NCI-H146 treated with DMSO at 0.1 percent for 48 hours (cell line): ENCODE results near the gene PNMT.

Experiments used
- DNase-seq: peaks from one replicate; lab custom pipeline; 2025; ENCODE audit not compliant: unreplicated experiment; lab: John Stamatoyannopoulos, UW

The PNMT gene

DNA sequence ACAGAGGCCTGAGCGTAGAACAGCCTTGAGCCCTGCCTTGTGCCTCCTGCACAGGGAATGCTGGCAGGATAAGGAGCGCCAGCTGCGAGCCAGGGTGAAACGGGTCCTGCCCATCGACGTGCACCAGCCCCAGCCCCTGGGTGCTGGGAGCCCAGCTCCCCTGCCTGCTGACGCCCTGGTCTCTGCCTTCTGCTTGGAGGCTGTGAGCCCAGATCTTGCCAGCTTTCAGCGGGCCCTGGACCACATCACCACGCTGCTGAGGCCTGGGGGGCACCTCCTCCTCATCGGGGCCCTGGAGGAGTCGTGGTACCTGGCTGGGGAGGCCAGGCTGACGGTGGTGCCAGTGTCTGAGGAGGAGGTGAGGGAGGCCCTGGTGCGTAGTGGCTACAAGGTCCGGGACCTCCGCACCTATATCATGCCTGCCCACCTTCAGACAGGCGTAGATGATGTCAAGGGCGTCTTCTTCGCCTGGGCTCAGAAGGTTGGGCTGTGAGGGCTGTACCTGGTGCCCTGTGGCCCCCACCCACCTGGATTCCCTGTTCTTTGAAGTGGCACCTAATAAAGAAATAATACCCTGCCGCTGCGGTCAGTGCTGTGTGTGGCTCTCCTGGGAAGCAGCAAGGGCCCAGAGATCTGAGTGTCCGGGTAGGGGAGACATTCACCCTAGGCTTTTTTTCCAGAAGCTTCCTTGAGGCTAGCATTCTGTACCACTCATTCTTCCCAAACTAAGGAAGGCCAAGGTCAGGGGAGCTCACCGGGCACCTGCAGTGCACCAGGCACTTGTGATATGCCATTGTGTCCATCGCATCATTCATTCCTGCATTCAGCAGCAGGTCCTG, 1.9 kb downstream of the PNMT start:
- DNase-seq: no peak

DNA sequence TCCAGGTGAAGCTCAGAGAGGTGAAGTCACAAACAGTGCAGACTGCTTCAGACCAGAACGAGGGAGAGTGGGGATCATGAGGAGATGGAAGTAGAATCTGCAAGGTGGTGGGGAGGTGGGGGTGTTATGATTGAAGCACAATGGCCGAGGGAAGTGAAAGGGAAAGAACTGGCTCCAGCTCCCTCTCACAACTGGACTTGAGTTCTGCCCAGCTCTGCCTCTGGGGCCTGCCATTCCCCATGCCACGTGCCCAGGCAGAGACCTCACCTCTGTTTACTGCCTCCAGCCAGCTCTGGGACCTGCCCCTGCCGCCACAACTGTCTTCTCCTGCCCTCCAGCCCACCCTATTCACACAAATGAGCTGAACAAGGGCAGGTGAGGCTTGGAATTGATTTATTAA, 2.5 kb downstream of the PNMT start:
- DNase-seq: no peak

DNA sequence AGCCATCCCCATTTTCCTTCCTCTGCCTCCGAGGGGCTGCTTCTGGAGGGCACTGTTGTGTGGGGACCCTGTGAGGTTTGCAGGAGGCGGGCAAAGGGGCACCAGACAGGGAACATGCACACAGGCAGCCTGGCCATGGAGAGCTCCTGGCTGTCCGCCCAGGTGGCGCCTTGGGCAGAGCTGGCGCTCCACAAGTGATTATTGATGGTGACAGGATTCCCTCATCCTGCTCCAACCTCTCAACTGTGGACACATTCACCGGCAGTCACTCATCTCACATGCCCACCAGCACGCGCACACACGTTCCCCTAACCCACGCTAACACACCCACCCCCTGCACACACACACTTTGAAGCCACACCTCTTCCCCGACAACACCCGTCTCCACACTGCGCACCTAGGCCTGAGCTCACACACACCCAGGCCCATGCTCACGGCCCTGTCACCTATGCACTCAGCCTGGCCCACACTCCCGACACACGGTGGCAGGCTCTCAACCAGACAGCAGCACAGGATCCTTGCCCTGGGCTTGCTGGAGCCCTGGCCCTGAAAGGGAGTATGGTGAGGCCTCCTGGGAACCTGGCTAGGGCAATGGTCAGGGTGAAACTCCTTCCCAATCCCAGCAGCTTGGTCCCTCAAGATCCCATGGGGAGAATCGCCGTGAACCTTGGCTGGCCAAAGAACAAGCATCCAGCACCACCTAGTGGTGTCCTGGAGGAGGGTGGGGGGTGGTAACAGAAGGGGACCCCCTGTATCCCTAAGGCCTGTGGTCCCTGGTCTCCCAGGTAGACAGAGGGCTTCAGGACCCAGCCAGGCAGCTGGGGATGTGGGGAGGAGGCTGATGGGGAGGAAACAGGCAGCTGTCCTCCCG, 3.6 kb downstream of the PNMT start:
- no peak for DNase-seq

DNA sequence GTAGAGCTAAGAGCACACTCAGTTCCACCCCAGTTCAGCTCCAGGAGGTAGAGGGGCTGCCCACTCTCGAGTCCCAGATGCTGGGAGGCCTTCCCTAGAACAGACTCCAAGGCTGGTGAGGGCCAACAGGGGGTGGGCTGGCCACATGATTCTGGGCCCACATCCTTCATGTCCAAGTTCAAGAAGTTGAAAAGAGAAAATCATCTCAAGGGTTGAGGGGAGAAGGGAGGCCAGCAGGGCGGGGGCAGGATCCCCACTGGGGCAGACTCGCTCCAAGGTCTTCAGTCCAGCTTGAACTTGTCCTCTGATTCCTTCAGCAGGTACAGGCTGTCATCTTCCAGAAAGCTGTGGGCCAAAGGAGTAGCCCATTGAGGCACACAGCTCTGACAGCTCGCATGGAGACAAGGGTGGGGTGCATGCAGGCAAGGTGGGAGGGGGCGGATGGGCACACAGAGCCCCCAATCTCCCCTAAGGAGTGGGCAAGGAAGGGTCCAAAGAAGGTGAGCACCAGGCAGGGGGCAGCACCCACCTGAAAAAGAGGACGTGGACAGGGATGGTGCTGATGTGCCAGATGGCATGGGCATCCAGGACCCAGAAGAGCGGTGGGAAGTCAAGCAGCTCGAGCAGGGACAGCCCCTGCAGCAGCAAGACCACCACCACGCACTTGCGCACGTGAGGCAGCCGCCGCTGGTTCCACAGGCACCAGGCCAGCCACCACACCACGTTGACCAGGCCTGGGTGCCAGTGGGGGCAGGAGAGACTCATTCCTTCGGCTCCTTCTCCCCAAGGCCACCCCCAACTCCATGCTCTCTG, 4.5 kb downstream of the PNMT start:
- DNase-seq: no peak

DNA sequence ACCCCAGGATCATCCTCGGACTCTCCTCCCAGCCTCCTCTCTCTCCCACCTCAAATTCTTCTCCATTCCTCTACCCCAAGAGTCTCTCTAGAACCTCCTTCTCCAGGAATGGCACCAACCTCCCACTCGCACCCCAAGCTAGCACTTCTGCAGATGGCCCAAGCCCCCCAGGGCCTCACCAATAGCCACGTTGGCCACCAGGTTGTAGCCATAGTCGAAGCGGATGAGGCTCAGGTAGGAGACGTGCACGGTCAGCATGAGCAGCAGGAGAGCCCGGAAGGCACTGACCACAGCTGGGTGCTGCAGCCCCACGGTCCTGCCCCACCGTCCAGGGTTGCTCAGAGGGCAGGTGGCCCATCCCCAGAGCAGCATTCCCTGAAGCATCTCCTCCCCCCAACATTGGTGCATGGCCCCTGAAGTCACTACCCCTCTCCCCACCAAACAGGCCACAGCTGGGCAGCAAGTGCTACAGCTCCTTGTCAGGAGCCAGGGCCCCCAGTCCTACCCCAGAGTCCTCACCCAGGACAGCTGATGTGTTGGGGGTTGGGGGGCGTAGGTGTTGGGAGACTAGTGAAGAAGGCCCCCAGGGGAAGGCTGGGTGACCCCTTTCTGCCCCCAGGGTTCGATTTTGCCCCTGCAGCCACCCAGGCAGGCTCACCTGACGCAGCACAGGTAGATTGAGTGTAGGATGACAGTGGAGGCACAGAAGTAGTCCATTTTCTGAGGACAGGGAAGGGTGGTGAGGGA, 5.3 kb downstream of the PNMT start:
- DNase-seq: no peak

DNA sequence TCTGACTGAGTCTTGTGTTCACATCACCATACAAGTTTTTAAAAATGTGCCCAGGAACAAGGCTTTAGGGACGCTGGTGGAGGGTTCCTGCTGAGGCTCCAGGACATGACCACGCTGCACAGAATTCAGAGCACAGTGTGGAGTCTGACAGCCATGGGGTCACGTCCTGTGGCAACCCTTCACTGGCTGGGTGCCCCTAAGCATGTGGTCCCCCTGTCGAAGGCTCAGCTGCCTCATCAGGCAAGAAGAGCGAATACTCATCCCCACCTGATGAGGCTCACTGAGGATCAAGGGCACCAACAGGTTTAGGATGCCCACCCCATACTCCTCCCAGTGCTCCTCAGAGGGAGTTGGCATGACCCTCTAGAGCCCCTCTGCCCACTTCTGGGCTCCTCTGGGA, 5.9 kb downstream of the PNMT start:
- DNase-seq: no peak

DNA sequence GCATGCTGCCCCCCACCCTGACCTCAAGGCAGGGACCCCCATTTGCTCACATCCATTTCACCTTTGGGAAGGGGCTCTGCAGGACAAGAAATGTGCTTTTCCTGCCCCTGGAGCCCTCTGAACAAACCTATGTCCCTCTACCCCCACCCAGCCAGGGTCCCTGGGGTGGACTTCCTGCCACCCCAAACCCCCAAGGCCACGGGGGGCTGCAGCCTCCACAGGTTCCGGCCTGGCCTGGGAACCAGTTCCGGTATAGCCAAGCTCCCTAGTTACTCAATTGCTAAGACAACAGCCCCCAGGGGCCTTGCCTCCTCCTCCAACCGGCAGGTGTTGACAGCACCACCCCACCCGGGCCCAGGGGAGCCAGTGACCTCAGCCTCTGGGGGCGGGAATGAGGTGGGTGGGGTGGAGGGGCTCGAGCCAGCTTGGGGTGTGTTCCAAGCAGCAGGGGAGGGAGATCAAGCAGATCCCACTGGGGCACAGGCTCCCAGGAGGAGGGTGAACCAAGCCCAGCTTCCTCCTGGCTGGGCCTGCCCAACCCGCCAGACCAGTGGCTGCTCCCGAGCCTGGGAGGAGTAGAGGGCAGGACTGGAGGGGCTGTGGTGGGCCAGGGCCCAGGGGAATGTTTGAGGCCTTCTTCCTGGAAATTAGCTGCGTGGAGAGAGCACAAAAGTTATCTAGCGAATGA, 6.6 kb downstream of the PNMT start:
- DNase-seq: peak; percentile 12

DNA sequence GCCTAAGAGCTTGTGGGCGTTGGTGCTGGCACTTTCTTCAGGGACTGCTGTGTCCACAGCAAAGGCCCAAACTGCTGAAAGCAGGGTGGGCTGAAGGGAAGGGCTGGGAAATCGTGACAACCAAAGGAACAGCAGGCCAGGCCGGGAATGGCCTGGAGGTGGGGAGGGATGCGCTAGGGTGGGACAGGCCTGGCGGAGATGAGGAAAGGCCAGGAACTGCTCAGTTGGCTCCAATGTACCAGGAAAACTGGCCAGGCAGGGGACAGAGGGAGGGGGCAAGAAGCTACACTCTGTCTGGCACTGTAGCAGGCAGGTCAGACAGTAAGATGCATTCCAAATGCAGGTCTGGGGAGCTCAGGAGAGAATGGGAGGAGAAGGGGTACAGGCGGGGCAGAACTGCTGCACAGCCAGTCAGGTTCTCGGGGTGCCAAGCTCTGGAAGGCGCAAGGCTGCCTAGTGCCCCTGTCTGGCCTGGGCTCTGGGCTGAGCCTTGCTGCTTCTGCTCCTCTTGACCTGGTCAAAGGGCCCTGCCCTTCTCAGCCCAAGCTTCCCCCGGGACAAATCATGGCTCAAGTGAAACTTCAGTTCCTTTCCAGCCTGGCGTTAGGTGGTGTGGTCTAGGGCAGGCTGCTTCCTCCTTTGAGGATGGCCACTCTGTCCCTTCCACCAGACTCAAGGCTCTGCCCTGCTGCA, 7.3 kb downstream of the PNMT start:
- DNase-seq: no peak

DNA sequence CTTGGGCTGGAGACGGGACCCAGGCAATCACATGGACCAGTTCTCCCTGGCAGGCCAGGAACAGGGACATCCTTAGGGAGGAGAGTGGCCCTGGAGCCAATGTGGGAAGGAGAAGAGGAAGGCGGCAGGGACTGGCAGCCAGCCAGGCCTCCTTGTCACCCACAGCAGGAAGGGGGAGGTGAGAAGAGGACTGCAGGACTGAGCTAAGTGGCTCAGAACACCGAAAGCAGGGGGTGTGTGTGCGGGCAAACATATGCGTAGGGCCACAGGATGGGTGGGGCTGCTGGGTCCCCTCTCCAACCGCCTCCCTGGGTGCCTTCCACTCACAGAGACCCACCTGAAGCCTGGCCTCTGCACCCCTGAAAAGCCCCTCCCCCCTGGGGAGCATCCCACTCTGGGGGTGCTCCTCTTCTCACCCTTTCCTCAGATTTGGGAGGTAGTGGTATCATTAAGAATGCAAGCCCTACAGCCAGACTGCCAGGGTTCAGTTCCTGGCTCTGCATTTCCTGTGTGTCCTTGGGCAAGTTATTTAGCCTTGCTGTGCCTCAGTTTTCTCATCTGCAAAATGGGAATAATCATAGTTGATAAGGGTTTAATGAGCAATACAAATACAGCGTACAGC, 8.1 kb downstream of the PNMT start:
- no peak for DNase-seq

DNA sequence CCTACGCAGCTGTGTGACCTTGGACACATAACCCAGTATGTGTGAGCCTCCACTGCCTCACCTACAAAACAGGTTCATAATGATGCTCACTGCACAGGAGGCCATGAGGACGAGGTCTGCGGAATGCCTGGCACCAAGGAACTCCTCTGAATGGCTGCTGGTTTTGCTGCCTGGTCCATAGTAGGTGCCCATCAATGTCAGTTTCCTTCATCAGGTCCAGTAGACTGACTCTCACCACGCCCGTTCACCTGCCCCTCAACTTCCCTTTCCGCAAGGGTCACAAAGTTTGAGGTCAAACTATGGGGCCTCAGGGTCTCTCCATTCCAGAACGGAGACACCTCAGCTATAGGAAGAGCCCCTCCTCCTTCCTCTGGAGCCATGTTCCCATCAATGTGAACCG, 8.8 kb downstream of the PNMT start:
- DNase-seq: no peak

DNA sequence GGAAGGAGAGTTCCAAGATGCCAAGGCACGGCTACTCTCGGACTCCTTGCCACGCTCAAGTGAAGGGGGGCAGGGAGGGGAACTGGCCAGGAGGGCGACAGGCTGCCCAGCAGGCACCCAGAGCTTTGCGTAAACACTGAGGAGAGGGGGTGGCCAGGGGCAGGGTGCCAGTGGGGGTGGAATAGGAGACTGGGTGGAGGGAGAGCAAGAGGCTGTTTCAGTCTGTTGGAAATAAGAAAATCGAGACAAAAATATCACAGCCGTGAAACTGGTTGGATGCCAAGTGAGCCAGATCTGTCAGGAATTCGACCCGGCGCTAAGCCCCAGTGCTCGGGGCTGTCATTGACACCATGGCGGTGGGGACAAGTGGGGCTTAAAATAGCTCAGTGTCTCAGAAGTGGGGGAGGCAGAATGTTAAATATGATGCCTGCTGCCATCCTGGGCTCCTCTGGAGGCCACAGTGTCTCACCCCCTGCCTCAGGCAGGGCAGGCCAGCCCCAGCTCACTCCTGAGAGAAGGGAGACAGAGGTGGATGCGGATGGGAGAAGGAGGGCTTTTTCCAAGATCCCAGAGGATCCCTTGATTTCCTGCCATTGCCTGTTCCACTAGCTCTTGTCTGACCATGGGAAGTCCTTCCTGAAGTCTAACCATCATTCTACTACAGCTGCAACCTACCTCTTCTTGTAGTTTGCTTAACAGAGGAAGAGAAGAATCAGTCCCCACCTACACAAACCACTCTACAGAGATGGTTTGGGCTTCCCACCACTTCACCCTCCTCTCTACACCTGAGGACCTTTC, 9.5 kb downstream of the PNMT start:
- no peak for DNase-seq

DNA sequence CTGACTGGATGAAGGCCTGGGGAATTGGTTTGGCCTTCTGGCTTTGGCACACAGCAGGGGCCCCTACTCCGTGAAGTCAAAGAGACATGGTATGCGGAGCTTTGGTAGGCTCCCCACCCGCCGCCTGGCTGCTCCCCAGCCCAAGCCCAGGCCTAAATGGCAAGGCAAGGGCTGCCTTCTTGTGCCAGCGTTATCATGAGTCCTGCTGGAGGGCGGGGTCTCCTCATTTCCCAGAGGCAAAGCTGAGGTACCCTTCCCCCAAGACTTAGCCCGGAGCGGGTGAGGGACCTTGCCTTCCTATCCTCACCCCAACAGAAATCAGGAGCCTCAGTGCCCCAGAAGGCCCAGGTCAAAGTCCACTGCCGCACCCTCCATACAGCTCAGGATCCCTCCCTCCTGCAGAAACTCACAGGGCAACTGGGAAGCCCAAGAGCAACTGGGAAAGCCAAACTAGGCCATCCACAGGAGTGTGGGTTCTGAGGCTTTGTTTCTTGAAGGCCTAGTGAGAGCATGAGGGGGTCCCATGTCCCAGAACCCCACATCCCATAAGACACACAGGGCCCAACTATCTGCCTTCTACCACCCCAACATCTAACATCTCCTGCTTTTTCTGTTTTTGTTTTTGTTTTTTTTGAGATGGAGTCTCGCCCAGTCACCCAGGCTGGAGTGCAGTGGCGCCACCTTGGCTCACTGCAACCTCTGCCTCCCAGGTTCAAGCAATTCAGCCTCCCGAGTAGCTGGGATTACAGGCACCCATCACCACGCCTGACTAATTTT, 10.3 kb downstream of the PNMT start:
- DNase-seq: no peak

DNA sequence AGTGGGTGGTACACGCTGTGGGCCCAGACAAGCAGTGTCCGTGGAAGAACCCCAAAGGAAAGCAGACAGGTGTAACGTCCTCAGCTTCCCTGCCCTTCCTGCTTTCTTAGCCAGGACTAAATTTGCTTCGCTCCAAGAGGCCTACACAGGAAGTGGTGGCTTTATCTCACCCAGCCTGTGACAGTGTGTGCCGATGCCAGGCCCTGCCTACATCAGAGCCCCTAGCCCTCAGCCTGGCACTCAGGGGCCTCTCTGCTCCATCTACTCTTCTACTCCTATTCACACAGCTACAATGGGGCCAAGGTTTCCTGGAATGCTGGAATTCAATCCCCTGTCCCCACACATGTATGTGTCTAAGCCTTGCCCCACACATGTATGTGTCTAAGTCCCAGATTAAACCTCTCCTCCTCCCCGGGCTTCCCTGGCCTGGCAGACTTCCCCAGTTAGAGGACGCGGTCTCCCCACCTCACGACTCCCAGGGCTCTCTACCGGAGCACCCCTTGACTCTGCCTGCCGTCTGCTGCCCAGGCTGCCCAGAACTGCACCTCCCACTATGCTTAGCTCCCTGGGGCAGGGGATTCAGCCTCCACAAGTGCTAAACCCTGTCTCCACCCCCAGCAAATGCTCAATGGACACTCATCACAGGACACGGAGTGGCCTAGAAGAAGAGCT, 11.4 kb downstream of the PNMT start:
- DNase-seq: no peak

DNA sequence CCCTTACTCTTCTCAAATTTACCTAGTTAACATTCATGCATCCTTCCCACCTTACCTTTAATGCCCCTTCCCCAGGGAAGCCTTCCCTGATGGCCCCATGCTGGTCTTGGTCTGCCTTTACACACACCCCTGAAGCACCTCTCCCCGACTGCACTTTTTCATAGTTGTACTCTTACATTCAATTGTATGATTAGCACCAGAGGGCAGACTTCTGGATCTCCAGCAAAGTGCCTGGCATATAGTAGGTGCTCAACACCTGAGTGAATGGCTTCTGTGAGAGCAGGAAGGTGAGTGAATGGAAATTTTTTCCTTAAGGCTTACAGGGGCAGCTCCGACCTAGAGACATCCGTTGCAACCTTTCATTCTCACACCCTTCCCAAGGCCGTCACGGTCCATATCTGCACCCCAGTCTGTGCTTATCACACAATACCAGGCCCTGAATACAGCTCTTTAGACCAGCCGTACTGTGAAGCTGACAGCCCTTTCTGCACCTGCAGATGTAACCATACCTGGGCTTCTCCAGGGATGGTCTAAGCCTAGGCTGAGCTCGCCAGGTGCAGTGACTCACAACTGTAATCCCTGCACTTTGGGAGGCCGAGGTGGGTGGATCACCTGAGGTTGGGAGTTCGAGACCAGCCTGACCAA, 15.2 kb downstream of the PNMT start:
- no peak for DNase-seq

DNA sequence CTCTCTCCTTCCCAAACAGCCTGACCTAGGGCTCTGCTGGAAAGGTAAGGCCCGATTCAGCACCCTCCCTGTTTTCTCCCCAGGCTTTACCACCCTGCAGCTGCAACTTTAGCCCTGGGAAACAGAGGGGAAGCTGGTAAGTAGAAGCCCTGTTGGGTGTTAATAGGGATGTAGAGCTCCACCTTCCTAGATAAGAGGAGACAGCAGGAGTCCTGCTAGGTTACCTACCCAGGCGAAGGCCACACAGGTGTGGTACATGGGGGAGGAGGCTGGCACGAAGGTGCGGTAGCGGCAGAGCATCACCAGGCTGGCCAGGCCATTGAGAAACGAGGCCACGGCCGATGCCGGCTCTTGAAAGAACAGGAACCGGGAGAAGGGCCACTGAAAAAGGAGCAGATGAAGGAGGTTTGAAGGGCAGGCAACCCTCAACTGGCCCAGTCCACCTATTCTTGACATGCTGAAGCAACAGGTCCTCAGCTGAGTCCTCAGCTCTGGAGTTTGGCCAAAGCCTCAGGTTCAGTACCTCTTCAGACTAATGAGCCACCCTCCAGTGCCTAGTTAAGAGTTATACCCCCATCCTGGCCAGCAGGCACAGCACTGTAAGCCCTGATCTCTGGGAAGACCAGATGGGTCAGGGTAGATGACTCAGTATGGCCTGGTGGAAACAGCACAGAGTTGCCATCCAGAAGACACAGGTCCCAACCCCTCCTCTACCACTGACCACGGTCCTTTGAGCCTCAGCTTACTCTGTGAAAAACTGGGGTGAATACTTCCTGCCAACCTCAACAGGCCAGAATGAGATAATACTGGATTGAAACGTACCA, 16.3 kb downstream of the PNMT start:
- DNase-seq: no peak

DNA sequence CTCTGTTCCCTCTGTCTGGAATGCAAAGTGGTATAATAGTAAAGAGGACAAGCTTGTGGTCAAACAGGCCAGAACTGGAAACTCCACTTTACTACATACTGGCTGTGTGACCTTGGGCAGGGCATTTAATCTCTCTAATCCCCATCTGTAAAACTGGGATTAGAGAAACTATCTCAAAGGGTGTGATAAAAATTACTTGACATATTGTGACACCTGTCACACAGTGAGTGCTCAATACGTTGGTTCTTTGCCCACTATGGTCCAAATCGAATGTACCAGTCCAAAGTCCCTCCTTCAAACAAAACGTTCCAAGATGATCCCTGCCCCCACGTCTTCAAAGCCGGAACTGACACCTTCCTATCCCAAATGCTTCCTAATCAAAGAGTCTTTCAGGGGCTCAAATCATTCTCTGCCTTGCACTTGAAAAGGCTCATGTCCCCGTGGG, 18.9 kb downstream of the PNMT start:
- no peak for DNase-seq
